Left lung (tissue), 10 donors: ENCODE measurements around the gene S100A14. TPM values are rescaled to one million over a fixed set of nuclear protein-coding genes. Genes with fewer than 3 reads are reported as not detected.

ENCODE experiments used
- ATAC-seq: fragments of 200-7000 bp; cut with Tn5 transposase; one replicate; pipeline ENCODE4 v1.9.1; 2020; ENCODE audit warnings: moderate library complexity
- DNase-seq, 4 donors: peaks; one replicate each; pipeline ENCODE4 v3.0.0-alpha.2; 2013 to 2020
- H3K27ac ChIP-seq, 2 donors: fragments of 200-600 bp; sonication (generic) in 1 of 2; one replicate each; pipeline versions ENCODE4 v1.5.0 to v1.8.0; 2020 to 2021
- H3K27me3 ChIP-seq, 2 donors: fragments of 200-600 bp; sonication (generic) in 1 of 2; one replicate each; pipeline versions ENCODE4 v1.5.0 to v1.8.0; 2020 to 2021
- H3K36me3 ChIP-seq, 2 donors: fragments of 200-600 bp; sonication (generic) in 1 of 2; one replicate each; pipeline versions ENCODE4 v1.5.0 to v1.8.0; 2020 to 2021
- H3K4me1 ChIP-seq, 2 donors: fragments of 200-600 bp; one replicate each; pipeline ENCODE4 v1.8.0; 2021
- H3K4me3 ChIP-seq, 2 donors: fragments of 200-600 bp; sonication (generic) in 1 of 2; one replicate each; pipeline versions ENCODE4 v1.5.0 to v1.8.0; 2020 to 2021; ENCODE audit warnings: mild to moderate bottlenecking in 1 of 2
- H3K9me3 ChIP-seq, 2 donors: fragments of 200-600 bp; sonication (generic) in 1 of 2; one replicate each; pipeline versions ENCODE4 v1.5.0 to v1.8.0; 2020 to 2021
- intact Hi-C, 2 donors: fragments of 100-400 bp; cut with DNase I; formaldehyde crosslinking; loops; one replicate each; pipeline versions ENCODE4 v1.11.2 to v1.14.2; 2022
- polyA plus RNA-seq, 6 donors: library from polyadenylated mRNA; unstranded; fragments of 120-200 nt; gene quantifications; one replicate each; pipeline ENCODE4 v1.2.1, GENCODE V29; 2013; ENCODE audit not compliant: insufficient read length in 6 of 6
- total RNA-seq, 2 donors: library from RNA; stranded (reverse); fragmentation: NEBNext Ultra II Directional; extraction: Animal tissue kit (Norgen Biotek cat#: 25700); gene quantifications; one replicate each; pipeline ENCODE4 v1.2.1, GENCODE V29; 2021
- TF ChIP-seq, protein P1 (sequence below), 2 donors: fragments of 200-600 bp; sonication (generic) in 1 of 2; IDR thresholded peaks; one replicate each; pipeline versions ENCODE4 v1.5.0 to v1.8.0; 2021; ENCODE audit warnings: antibody characterized with exemption in 2 of 2
- donor health status: DM: no; HTN: yes; CAD: no.
- donor health status: DM: no; HTN: no; CAD: no.

S100A14 gene
- total and polyA plus RNA-seq, 8 donors: 94.9 to 179 (median 144) TPM

DNA sequence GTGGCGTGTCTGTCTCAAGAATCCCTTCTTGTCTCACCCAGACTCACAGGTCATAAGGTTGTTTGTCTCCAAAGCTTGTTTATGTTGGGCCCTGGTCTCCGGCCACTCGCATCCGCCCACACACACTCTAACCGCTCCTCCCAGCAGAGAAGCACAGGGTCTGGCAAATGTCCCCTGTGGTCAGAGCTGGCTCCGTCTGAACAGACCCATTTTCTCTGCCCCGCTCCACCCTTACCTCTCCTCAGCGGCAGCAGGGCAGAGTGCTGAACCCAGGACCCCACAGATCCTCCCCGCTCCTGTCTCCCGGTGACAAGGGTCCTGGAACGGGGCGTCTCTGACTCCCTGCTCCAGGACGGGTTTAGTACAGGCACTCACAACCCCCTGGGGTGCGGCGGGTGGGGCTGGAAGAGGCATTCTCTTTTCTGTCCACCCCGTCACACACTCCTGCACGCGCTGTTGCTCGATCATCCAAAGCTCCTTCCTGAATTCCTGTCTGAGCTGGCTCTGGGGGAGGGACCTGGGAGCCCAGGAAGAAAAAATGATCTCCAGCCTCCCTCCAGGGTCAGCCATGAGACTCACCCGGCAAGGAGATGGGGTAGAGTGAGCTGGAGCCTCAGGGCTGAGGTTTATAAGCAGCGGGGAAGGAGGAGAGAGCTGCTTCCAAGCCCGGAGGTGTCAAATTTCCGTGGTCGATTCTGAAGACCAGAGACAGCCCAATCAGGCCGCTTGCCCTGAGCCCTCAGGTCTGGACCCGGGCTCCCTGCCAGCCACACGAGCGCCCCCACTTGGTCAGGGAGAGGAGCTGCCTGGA lies 11.0 kb upstream of the S100A14 start, which contains the start of gene S100A13:
S100A13 (minus strand) TSS at position 602 of the 811 bp plus-strand sequence. CDS start 1,033 bp downstream, outside the sequence.
- no peaks in the 10 kb centered on the region for H3K36me3 ChIP-seq
- peaks cover 0 to 4% of the 10 kb centered on the region in 2 donors for H3K27me3 ChIP-seq
- H3K4me3 ChIP-seq: peak within 1 kb of the TSS; percentile 39 to 43
- intact Hi-C loops: no loop called here
- H3K4me1 ChIP-seq: peaks cover 0 to 55% of the 10 kb centered on the region in 2 donors
- peak; percentile 85 for ATAC-seq
- H3K9me3 ChIP-seq: no peaks in the 10 kb centered on the region
- TF ChIP-seq, protein P1, sequence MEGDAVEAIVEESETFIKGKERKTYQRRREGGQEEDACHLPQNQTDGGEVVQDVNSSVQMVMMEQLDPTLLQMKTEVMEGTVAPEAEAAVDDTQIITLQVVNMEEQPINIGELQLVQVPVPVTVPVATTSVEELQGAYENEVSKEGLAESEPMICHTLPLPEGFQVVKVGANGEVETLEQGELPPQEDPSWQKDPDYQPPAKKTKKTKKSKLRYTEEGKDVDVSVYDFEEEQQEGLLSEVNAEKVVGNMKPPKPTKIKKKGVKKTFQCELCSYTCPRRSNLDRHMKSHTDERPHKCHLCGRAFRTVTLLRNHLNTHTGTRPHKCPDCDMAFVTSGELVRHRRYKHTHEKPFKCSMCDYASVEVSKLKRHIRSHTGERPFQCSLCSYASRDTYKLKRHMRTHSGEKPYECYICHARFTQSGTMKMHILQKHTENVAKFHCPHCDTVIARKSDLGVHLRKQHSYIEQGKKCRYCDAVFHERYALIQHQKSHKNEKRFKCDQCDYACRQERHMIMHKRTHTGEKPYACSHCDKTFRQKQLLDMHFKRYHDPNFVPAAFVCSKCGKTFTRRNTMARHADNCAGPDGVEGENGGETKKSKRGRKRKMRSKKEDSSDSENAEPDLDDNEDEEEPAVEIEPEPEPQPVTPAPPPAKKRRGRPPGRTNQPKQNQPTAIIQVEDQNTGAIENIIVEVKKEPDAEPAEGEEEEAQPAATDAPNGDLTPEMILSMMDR (IDR thresholded peaks at IDR 0.05): peak in 1 of 2 donors; percentile 46
- H3K27ac ChIP-seq: peak within 1 kb of the TSS; percentile 85
- peak in 2 of 4 donors; percentile 82 to 88 for DNase-seq

- peak overlapping the region; percentile 85 for H3K27ac ChIP-seq
- TF ChIP-seq, protein P1 (IDR thresholded peaks at IDR 0.05): no peak
- peaks cover 0 to 4% of the 10 kb centered on the region in 2 donors for H3K27me3 ChIP-seq
- DNase-seq: peak in 1 of 4 donors; percentile 8
- no peak for ATAC-seq
- no peaks in the 10 kb centered on the region for H3K36me3 ChIP-seq
- peaks cover 0 to 55% of the 10 kb centered on the region in 2 donors for H3K4me1 ChIP-seq
- H3K9me3 ChIP-seq: no peaks in the 10 kb centered on the region
- intact Hi-C loops: no loop called here
- H3K4me3 ChIP-seq: peak overlapping the region; percentile 39 to 43
Observed at GRCh38 chr1:153626477-153626903, 10.4 kb upstream of the S100A14 start.

DNA sequence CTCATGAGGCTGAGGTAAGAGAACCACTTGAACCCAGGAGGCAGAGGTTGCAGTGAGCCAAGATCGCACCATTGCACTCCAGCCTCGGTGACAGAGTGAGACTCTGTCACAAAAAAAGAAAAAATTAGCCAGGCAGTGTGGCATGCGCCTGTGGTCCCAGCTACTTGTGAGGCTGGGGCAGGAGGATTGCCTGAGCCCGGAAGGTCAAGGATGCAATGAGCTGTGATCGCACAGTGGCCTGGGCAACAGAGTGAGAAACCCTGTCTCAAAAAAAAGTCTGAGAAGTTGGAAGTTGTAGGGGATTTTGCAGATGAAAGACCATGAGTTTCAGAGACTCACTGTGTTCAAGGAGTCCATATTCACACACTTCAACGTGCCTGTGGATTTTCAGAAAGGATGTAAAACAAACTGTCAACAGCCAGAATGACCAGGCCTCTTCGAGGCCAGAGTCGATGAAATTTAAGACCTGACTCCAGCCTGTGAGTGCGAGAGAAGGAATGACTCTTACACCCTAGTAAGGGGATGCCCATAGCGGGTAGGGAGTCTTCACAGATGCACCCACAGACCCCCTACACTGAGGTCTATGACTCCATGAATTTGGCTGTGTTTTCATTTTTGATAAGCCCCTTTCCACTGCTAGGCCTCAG lies 9.0 kb upstream of the S100A14 start:
- Histone ChIP-seq H3K9me3 (no peaks in the 10 kb centered on the region), H3K27me3 (peaks cover 0 to 4% of the 10 kb centered on the region in 2 donors), H3K4me1 (peaks cover 0 to 55% of the 10 kb centered on the region in 2 donors), H3K4me3 (no peak overlapping the region), H3K36me3 (no peaks in the 10 kb centered on the region), H3K27ac (no peak overlapping the region)
- ATAC-seq (no peak), DNase-seq (peak in 1 of 4 donors; percentile 6)
- intact Hi-C loops: no loop called here
- TF ChIP-seq, protein P1 (IDR thresholded peaks at IDR 0.05): no peak

DNA sequence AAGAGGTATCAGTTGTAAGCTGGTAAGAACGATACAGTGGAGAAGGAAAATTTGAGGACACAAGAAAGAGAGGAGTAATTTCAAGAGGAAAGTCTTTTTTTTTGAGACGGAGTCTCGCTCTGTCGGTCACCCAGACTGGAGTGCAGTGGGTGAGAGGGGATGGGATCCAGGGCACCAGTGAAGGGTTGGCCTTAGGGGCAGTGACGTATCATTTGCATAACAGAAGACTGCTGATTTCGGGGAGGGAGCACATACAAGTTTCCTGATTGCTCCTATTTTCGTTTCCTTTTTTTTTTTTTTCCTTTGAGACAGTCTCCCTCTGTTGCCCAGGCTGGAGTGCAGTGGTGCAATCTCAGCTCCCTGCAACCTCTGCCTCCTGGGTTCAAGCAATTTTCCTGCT lies 7.0 kb upstream of the S100A14 start:
- peak; percentile 14 for ATAC-seq
- no peak overlapping the region for H3K4me3 ChIP-seq
- H3K4me1 ChIP-seq: peaks cover 0 to 56% of the 10 kb centered on the region in 2 donors
- DNase-seq: peak in 1 of 4 donors; percentile 44
- H3K36me3 ChIP-seq: peaks cover 0 to 12% of the 10 kb centered on the region in 2 donors
- peaks cover 0 to 4% of the 10 kb centered on the region in 2 donors for H3K27me3 ChIP-seq
- no peaks in the 10 kb centered on the region for H3K9me3 ChIP-seq
- H3K27ac ChIP-seq: no peak overlapping the region
- intact Hi-C loops: no loop called here
- TF ChIP-seq, protein P1 (IDR thresholded peaks at IDR 0.05): no peak

- Histone ChIP-seq H3K36me3 (peaks cover 0 to 12% of the 10 kb centered on the region in 2 donors), H3K27me3 (no peaks in the 10 kb centered on the region), H3K4me3 (no peak overlapping the region), H3K27ac (no peak overlapping the region), H3K9me3 (no peaks in the 10 kb centered on the region), H3K4me1 (peaks cover 10 to 45% of the 10 kb centered on the region in 2 donors)
- intact Hi-C loops: no loop called here
- no peak for ATAC-seq
- peak in 1 of 4 donors; percentile 13 for DNase-seq
- TF ChIP-seq, protein P1 (IDR thresholded peaks at IDR 0.05): no peak
Observed at GRCh38 chr1:153619171-153619570, 3.0 kb upstream of the S100A14 start.
